ENCODE data around the gene DHODH.
"Not testable (repeated sequence)": the region's sequence is repeated elsewhere in the genome, so short reads cannot be mapped to it uniquely, and the experiment has no call there.

DHODH gene

DNA sequence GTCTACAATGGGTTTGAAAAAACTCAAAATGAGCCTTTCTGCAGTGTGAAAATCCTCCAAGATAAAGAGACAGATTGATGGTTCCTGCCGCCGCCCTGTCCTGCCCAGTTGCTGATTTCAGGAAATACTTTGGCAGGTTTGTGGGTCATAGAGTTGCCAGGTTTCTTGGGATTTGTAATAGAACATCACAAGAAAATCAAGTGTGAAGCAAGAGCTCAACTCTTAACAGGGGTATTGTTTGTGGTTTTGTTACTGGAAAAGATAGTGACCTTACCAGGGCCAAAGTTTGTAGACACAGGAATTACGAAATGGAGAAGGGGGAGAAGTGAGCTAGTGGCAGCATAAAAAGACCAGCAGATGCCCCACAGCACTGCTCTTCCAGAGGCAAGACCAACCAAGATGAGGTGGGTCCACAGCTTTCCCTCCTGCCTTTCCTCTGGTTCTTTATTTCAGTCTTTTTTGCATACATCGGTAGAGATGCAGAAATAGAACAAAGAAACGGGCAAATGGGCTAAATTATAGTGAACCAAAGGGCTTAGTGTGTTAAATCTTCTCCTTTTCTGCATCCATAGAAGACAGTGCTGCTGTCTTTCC is 45.8 kb downstream of the DHODH start, which contains the start of gene HP:
Gene HP, plus strand, starts transcription at position 252 of the 594 bp plus-strand sequence. Its CDS starts 148 bp downstream, at position 400.
- not testable (repeated sequence) for DNase-seq (ENCODE audit: low read depth)

DNA sequence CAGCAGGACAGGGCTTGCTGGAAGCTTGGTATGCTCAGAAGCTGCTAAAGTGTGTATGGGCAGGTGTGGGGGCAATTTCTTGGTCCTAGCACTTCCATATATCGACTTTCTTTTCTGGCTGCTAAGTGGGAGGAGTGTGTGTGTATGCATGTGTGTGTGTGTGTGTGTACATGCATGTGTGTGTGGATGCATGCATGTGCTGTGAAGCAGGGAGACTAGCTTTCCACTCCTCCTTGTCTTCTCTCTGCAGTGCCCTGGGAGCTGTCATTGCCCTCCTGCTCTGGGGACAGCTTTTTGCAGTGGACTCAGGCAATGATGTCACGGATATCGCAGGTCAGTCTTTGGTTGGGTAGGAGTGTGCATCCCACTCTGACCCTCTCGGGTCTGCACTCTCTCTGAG is 47.4 kb downstream of the DHODH start:
- no peak for DNase-seq (ENCODE audit: low read depth)

DNA sequence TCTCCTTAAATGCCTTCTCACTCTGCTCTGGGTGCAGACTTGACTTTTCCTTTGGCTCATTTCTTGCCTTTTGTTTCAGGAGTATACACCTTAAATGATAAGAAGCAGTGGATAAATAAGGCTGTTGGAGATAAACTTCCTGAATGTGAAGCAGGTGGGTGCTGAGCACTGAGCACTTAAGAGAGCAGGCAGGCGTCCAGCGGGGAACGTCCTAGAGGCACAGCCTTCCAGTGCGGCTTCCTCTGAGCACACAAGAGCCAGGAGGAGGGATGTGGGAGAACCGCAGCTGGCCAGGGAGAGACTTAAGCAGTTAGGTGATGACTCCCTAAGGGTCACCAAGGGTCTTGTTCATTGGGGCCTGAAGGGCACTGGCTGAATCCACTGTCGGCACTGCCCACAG is 48.8 kb downstream of the DHODH start:
- DNase-seq (ENCODE audit: low read depth): not testable (repeated sequence)

DNA sequence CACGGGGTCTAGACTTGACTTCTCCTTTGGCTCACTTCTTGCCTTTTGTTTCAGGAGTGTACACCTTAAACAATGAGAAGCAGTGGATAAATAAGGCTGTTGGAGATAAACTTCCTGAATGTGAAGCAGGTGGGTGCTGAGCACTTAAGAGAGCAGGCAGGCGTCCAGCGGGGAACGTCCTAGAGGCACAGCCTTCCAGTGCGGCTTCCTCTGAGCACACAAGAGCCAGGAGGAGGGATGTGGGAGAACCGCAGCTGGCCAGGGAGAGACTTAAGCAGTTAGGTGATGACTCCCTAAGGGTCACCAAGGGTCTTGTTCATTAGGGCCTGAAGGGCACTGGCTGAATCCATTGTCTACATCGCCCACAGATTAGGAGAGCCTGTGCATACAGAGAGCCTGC is 50.5 kb downstream of the DHODH start:
- not testable (repeated sequence) for DNase-seq (ENCODE audit: low read depth)

DNA sequence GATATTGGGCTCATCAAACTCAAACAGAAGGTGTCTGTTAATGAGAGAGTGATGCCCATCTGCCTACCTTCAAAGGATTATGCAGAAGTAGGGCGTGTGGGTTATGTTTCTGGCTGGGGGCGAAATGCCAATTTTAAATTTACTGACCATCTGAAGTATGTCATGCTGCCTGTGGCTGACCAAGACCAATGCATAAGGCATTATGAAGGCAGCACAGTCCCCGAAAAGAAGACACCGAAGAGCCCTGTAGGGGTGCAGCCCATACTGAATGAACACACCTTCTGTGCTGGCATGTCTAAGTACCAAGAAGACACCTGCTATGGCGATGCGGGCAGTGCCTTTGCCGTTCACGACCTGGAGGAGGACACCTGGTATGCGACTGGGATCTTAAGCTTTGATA is 51.9 kb downstream of the DHODH start:
- no peak for DNase-seq (ENCODE audit: low read depth)

DNA sequence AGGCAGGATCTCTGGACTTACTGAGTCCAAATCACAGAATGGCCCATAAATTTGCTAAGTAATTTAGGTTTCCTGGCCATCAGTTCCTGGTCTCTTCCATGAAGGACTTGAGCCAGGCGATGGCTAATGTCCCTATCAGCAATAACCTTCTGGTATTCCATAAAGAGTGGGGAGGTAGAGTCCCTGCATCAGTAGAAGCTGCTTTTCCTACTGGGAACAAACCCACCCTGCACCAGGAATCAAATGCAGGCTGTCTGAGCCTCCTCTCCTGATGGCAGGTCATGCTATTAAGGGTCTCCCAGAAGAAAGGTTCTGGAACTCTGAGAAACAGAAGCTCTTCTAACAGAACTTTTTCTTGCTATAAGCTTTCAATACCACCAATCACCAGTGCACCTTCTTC is 53.0 kb downstream of the DHODH start:
- no peak for DNase-seq (ENCODE audit: low read depth)

DNA sequence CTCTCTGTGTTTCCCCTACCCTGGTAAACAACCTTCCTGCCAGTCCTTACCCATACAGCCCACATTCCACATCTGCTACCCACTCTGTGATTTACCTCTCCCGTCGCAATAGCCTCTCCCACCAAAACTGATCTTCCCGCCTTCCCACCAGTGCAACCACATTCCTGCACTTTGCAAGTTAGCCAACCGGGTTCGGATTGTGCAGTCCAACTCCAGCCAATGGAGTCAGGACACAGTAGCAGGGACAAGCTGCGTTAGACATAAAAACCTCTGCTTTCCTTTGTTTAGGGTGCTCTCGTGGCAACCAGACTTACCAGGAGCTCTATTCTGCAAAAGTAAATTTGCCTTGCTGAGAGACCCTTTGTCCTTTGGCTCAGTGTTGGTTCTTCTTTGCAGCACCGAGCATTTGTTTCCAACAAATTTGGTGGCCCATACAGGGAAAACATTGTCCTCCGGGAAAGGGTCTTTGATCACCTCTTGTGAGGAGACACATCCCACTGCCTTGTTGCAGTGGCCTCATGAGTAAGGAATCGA is 55.9 kb downstream of the DHODH start:
- no peak for DNase-seq (ENCODE audit: low read depth)

DNA sequence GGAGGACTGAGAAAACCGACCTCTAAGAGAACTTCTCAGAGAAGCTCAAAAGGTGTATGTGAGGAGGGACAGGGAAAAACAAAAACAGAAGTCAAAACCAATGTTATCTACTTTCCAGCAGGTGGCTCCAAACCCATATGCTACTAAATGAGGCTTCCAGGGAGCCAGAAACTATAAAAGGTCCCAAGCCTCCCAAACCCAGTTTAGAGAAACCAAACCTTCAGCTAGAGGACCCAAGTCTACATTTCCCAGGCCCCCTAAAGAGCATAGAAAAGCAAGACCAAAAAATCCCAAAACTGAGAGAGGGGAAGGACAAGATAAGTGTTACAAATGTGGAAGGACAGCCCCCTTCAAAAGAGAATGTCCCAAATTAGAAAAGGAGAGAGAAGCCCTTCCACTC is 58.2 kb downstream of the DHODH start:
- DNase-seq (ENCODE audit: low read depth): no peak

DNA sequence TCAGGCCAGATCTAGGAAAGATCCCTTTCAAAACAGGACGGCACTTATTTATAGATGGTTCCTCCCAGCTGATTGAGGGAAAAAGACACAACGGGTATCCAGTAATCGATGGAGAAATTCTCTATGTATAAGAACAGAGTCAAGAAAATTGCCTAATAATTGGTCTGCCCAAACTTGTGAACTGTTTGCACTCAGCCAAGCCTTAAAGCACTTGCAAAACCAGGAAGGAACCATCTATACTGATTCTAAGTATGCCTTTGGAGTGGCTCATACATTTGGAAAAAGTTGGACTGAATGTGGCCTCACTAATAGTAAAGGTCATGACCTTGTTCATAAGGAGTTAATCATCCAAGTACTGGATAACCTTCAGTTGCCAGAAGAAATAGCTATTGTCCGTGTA is 60.4 kb downstream of the DHODH start:
- DNase-seq (ENCODE audit: low read depth): no peak

DNA sequence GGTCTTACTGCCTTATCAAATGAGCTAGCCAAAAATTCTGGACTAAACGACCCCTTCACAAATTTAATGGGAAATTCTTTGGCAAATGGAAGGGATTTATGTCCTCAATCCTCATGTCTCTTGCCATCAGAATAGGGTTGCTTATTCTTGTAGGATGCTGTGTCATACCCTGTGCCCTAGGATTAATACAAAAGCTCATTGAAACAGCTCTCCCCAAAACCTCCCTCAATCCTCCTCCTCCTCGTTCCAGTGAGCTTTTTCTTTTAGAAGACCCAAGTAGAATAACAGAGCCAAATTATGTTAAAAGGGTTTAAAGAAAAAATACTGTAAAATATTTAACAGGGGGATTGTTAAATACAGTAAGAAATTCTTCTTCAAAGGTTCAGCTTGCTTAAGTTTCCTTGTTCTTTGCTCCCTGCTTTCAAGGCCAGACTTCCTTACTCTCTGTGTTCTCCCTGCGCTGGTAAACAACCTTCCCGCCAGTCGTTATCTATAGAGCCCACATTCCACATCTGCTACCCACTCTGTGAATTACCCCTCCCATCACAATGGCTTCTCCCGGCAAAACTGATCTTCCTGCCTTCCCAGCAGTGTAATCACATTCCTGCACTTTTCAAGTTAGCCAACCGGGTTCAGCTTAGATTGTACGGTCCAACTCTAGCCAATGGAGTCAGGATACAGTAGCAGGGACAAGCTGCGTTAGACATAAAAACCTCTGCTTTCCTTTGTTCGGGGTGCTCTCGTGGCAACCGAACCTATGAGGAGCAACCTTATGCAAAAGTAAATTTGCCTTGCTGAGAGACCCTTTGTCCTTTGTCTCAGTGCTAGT is 64.2 kb downstream of the DHODH start:
- no peak for DNase-seq (ENCODE audit: low read depth)

DNA sequence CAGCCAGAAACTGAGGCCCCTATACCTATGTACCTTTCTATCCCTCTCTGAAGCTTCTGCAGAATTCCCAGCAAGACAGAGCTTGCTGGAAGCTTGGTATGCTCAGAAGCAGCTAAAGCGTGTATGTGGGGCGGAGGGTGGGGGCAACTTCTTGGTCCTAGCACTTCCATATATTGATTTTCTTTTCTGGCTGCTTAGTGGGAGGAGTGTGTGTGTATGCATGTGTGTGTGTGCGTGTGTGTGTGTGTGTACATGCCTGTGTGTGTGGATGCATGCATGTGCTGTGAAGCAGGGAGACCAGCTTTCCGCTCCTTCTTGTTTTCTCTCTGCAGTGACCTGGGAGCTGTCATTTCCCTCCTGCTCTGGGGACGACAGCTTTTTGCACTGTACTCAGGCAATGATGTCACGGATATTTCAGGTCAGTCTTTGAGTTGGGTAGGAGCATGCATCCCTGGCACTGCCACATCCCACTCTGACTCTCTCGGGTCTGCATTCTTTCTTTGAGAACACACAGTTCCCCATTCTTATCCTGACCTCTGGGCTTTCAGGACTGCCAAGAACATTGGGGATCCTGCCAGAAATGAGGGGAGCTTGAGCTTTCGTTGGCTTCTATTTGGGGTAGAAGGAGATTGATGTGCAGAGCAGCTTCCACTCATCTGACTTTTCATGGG is 65.2 kb downstream of the DHODH start:
- DNase-seq (ENCODE audit: low read depth): no peak

DNA sequence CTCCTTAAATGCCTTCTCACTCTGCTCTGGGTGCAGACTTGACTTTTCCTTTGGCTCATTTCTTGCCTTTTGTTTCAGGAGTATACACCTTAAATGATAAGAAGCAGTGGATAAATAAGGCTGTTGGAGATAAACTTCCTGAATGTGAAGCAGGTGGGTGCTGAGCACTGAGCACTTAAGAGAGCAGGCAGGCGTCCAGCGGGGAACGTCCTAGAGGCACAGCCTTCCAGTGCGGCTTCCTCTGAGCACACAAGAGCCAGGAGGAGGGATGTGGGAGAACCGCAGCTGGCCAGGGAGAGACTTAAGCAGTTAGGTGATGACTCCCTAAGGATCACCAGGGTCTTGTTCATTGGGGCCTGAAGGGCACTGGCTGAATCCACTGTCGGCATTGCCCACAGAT is 66.5 kb downstream of the DHODH start:
- not testable (repeated sequence) for DNase-seq (ENCODE audit: low read depth)
